Endometrial microvascular endothelial cells (primary cell): Measurements from ENCODE around the gene MDM2. TPM values are rescaled to one million over a fixed set of nuclear protein-coding genes. Genes with fewer than 3 reads are reported as not detected.

Experiments used
- in situ Hi-C: cut with HindIII; loops from 2 replicates; pipeline ENCODE4 v1.10.0; 2017; ENCODE audit warnings: low sequenced_read_pairs, low pct_unique_long_range_greater_than_20kb; ENCODE audit errors: inconsistent ontology term
- total RNA-seq: library from RNA; depleted of rRNA; stranded (reverse); fragments of >200 nt; gene quantifications from one replicate; pipeline ENCODE4 v1.2.3, GENCODE V29; 2015; ENCODE audit errors: inconsistent ontology term

Gene MDM2
- total RNA-seq = 165 TPM

GRCh38 chr12:68807576-68808387, at the start of gene MDM2:
Gene MDM2 (plus strand): TSS chr12:68808177. CDS start chr12:68808478, 301 bp downstream.
- in situ Hi-C loops = no loop called here

GRCh38 chr12:68759852-68760251, 48.1 kb upstream of the MDM2 start:
- in situ Hi-C loops = no loop called here

DNA sequence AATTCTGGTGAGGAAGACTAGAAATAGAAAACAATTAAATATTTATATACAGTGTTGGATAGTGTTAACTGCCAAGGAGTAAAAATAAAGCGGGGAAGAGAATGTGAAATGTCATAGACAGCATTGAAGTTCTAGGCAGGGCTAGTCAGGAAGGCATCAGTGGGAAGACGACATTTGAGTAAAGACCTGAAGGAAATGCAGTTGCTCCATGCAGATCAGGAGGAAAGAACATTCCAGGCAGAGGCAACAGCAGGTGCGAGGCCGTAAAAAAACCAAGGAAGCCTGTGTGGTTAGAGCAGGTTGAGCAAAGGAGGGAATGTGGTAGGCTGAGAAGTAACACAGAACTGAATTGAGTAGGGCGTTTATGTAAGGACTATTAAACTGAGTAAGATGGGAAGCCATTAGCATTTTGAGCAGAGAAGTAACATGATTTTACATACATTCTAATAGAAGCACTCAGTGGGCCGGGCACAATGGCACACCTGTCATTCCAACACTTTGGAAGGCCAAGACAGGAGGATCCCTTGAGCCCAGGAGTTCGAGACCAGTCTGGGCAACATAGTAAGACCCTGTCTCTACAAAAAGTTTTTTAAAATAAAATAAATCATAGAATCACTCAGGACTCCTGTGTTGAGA, 47.1 kb upstream of the MDM2 start:
- in situ Hi-C loops = no loop called here

GRCh38 chr12:68761442-68761812, 46.5 kb upstream of the MDM2 start:
- in situ Hi-C loops = no loop called here

- in situ Hi-C loops = no loop called here
Measured at GRCh38 chr12:68761901-68762630, 45.9 kb upstream of the MDM2 start.

- in situ Hi-C loops = no loop called here
Measured at GRCh38 chr12:68762691-68763090, 45.3 kb upstream of the MDM2 start.

DNA sequence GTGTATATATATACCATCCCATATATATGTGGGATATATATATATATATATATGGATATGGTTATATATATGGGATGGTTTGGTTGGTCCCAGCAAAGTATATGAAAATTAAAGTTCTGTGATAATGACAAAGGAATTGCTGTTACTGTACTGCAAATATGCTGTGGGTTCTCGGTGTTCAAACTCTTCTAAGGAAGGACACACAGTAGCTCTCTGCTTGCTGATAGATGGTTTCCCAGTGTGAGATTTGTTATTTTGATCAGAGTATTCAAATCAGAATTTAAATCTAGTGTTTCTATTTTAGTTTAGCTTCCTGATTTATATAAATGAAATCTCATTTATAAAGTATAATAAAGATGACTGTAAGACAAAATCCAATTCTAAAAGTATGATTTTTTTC, 42.3 kb upstream of the MDM2 start:
- in situ Hi-C loops = no loop called here

- in situ Hi-C loops = no loop called here
Measured at GRCh38 chr12:68766646-68767045, 41.3 kb upstream of the MDM2 start.

DNA sequence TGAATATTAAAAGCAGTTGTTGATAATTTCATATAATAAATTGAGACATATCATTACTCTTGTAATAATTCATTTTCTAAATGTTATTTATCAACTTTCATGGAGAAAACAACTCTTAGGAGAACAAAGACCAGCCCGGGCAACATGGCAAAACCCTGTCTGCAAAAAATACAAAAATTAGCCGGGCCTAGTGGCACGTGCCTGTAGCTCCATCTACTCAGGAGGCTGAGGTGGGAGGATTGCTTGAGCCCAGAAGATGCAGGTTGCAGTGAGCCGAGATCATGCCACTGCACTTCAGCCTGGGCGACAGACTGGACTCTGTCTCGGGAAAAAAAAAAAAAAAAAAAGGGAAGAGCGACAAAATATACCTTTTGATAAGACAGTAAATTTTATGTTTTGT, 40.8 kb upstream of the MDM2 start:
- in situ Hi-C loops = no loop called here

DNA sequence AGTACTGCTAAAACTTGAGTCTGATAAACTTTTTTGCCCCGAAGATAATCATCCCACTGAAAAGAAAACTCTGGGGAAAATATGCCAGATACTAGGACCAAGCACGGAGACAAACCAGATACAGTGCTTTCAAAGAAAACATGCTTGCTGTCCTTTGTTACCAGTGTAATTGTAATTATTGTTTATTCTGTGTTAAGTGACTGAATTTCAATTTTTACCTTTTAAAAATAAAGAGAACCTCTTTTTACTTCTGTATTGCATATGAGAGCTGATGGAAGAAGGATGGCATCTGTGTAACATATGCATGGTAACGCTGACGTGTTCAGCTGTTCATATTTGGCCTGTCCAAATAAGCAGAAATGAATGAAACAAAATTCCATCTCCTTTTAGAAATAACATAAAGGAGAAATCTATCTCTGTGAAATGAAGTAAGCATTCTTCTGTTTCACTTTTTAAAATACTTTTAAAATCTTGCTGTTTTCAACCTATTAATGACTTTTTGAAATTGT, 39.5 kb upstream of the MDM2 start:
- in situ Hi-C loops = no loop called here

- in situ Hi-C loops = no loop called here
Measured at GRCh38 chr12:68769941-68770340, 38.0 kb upstream of the MDM2 start.

DNA sequence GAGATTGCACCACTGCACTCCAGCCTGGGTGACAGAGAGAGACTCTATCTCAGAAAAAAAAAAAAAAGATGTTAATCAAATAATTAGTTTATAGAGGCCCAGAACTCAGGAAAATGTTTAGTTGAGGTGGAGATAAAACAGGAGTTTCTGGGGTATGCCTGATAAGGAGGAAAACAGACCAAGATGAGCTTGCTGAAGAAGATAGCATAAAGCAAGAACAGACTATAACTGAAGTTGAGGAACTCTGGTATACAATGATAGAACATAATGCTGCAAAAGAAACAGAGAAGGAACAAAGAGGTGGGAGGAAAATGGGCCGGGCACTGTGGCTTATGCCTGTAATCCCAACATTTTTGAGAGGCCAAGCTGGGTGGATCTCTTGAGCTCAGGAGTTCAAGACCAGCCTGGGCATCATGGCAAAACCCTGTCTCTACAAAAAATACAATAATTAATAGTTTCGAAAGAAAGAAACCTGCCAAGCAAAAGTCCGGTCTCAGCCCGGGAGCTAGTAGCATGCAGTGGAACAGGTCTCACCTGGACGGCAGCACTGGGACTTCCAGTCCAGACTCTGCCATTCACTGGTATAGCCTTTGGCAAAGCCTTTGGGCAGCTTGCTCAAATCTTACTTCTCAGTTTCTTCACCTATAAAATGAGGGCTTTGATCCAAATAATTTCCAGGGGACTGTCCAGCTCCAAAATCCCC, 36.6 kb upstream of the MDM2 start:
- in situ Hi-C loops = no loop called here

DNA sequence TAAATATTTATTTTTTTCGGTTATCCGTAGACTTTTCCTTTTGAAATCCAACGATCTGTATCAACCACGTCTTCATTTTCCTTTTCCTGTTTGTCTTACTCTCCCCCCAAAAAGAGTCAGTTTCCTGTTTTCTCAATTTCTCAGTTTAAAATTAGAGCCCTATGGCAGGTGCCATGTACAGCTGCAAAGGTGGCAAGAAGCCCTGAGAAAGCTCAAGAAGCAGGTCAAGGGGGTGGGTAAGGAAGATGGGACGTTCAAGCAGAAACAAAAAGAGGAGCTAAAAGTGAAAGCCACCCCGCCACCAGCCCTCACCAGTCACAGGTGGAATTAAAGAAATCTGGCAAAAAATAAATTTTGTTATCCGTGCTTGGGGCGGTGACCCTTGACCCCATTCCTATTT, 35.3 kb upstream of the MDM2 start:
- in situ Hi-C loops = no loop called here

- in situ Hi-C loops = no loop called here
Measured at GRCh38 chr12:68773582-68773981, 34.4 kb upstream of the MDM2 start.

- in situ Hi-C loops = no loop called here
Measured at GRCh38 chr12:68775121-68775630, 32.8 kb upstream of the MDM2 start.

GRCh38 chr12:68776976-68777610, 30.9 kb upstream of the MDM2 start:
- in situ Hi-C loops = no loop called here

- in situ Hi-C loops = no loop called here
Measured at GRCh38 chr12:68779280-68779679, 28.7 kb upstream of the MDM2 start.

GRCh38 chr12:68780731-68781130, 27.2 kb upstream of the MDM2 start:
- in situ Hi-C loops = no loop called here
